ENCODE data around the gene DNAH3.

DNAH3 gene

DNA sequence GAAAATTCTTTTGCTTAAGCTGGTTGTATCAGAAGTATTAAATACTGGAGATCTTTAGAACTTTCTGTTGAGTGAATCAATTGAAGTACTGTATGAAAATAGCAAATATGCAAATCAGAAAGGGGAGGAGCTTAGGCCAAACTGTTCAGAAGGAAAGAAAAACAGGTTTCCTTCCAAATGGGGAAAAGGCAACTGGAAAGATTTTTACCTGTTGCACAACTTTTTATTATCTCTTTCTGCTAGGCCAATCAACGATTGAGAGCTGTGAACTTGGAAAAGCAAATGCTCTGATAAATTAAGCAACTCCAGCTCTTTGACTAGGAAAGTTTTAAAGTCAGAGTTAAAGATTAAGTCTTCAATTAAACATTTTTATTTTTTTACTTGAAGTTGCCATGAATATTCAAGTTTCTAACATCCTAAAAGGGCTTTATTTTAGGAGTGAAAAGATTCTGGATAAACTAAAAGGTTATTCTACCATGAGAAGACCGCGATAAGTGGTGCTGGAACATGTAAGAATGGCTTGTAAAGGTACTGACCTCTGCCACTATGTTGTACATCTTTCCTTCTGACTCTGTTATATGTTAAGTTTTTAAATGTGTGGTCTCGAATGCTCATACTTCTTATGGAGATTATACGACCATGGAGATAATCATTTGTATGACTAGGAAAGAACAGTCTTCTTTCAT lies 266.9 kb downstream of the DNAH3 start:
- no peak for DNase-seq (ENCODE audit: low read depth in 2 of 2)

Measured in activated CD8-positive, alpha-beta memory T cell treated with anti-CD3 and anti-CD28 coated beads for 4 hours (primary cell).